A549 (cell line): ENCODE measurements around the gene PPP2R5A.

ENCODE experiments used
- CEBPB ChIP-seq, 2 experiments: fragments of >200 bp in 1 of 2; sonication (Bioruptor Twin) in 1 of 2; formaldehyde crosslinking in 1 of 2; IDR thresholded peaks; 2 replicates each; pipeline ENCODE4 v1.6.1; 2012 to 2016
- CTCF ChIP-seq: fragments of >200 bp; sonication (Bioruptor Twin); formaldehyde crosslinking; IDR thresholded peaks from 3 replicates; pipeline ENCODE4 v1.5.1; 2016
- EP300 ChIP-seq, 2 experiments: fragments of >200 bp; sonication (Bioruptor Twin); formaldehyde crosslinking; IDR thresholded peaks; 2 replicates in 1 of 2; 3 replicates in 1 of 2; pipeline ENCODE4 v1.6.1; 2016 to 2017
- ESRRA ChIP-seq: fragments of 150-350 bp; IDR thresholded peaks from 2 replicates; pipeline ENCODE4 v1.6.1; 2014; ENCODE audit warnings: mild to moderate bottlenecking, low read length, borderline replicate concordance
- MYC ChIP-seq: IDR thresholded peaks from 2 replicates; pipeline ENCODE4 v1.6.1; 2012; ENCODE audit warnings: mild to moderate bottlenecking, inconsistent platforms, low read length, improper control_type of control experiment, borderline replicate concordance
- NFE2L2 ChIP-seq: fragments of 150-350 bp; conservative IDR thresholded peaks from 2 replicates; pipeline ENCODE4 v1.6.1; 2014; ENCODE audit warnings: low read length
- POLR2AphosphoS2 ChIP-seq: conservative IDR thresholded peaks from 2 replicates; pipeline ENCODE4 v1.6.1; 2012; ENCODE audit warnings: low read length, improper control_type of control experiment, inconsistent platforms
- RCOR1 ChIP-seq: fragments of 150-350 bp; IDR thresholded peaks from 2 replicates; pipeline ENCODE4 v1.6.1; 2014; ENCODE audit warnings: antibody characterized with exemption, low read length, low read depth
- REST ChIP-seq: fragments of 200-600 bp; sonication (generic); IDR thresholded peaks from 2 replicates; pipeline ENCODE4 v1.6.1; 2016; ENCODE audit warnings: antibody characterized with exemption, mild to moderate bottlenecking, moderate library complexity
- TF ChIP-seq, protein P1 (sequence below): fragments of 450-650 bp; IDR thresholded peaks from 2 replicates; pipeline ENCODE4 v1.6.1; 2014; ENCODE audit warnings: antibody characterized with exemption
- TF ChIP-seq, protein P2 (sequence below): IDR thresholded peaks from 2 replicates; pipeline ENCODE4 v1.6.1; 2012

- TF ChIP-seq, protein P1, sequence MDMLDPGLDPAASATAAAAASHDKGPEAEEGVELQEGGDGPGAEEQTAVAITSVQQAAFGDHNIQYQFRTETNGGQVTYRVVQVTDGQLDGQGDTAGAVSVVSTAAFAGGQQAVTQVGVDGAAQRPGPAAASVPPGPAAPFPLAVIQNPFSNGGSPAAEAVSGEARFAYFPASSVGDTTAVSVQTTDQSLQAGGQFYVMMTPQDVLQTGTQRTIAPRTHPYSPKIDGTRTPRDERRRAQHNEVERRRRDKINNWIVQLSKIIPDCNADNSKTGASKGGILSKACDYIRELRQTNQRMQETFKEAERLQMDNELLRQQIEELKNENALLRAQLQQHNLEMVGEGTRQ, result no peak
- TF ChIP-seq MYC (no peak), POLR2AphosphoS2 (no peak), ESRRA (no peak), CEBPB (IDR thresholded peaks at IDR 0.05) (no peak), CTCF (no peak), EP300 (IDR thresholded peaks at IDR 0.05) (no peak), REST (no peak), RCOR1 (no peak), NFE2L2 (no peak)
- TF ChIP-seq, protein P2, sequence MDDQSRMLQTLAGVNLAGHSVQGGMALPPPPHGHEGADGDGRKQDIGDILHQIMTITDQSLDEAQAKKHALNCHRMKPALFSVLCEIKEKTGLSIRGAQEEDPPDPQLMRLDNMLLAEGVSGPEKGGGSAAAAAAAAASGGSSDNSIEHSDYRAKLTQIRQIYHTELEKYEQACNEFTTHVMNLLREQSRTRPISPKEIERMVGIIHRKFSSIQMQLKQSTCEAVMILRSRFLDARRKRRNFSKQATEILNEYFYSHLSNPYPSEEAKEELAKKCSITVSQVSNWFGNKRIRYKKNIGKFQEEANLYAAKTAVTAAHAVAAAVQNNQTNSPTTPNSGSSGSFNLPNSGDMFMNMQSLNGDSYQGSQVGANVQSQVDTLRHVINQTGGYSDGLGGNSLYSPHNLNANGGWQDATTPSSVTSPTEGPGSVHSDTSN, result no peak
These were observed 28.4 kb downstream of the PPP2R5A start for GRCh38 chr1:212313616-212314015.
